Adipose tissue (tissue), 3 donors: Measurements from ENCODE around the gene ARHGAP26. TPM values are rescaled to one million over a fixed set of nuclear protein-coding genes. Genes with fewer than 3 reads are reported as not detected.

Source experiments
- H3K27ac ChIP-seq: one replicate; pipeline ENCODE4 v1.5.1; 2013; ENCODE audit warnings: low read depth, low read length
- WGBS, 3 donors: extraction: QIAGEN DNeasy Blood & Tissue Kit; methylation state at CpG; one replicate each; pipeline ENCODE4 v1.1.7; 2013; 5-methylcytosine and 5-hydroxymethylcytosine counted together
- polyA plus RNA-seq, 3 donors: library from polyadenylated mRNA; stranded (reverse); fragments of 200-250 nt; gene quantifications; one replicate each; pipeline ENCODE4 v1.2.3, GENCODE V29; 2013
- donor health status: healthy with polysubstance abuse.
- donor health status: Bipolar disorder and iron deficiency.
- donor health status: healthy.

ARHGAP26 gene
- polyA plus RNA-seq, 3 donors, result 2.3 to 8.3 (median 6.5) TPM

DNA sequence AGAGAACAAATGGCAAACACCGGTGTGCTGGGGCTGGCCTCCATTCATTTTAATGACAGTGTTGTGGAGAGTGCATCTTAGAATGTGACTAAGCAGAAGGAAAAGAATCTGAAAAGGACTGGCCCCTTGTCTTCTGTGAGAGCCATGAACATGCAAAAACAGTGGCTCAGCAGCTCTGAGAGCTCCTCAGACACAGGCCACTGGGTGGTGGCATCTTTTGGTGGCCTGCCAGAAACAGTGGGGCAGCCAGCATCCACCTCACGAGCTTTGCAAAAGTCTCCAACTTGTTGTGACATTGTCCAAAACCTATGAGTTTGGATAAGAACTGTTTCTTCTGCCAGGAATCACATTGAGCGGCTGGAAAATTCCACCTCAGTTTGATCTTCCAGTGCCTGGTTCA is 399.9 kb downstream of the ARHGAP26 start:
- 85 to 99% (median 89%) methylated on average over 3 of the region's 3 CpGs for WGBS, 3 donors
- H3K27ac ChIP-seq, result no peak overlapping the region

DNA sequence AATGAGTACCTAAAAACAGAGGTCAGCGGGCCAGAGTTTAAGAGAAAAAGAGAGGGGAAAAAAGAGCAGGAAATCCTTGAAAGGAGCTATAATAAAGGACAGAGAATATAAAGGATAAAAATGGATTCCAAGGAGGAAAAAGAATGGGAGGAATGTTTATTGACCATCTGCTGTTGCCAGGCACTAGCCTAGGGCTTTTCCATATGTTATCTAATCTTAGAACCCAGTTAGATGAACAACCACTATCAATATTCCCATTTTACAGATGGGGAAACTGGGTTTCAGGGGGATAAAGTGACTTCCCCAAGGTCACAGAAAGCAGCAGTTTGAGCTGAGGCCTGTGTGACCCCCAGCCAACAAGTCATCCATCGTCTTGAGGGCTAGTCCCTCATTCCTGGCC is 400.8 kb downstream of the ARHGAP26 start:
- no peak overlapping the region for H3K27ac ChIP-seq
- WGBS, 3 donors, result 88 to 97% (median 96%) methylated on average over 2 of the region's 2 CpGs

DNA sequence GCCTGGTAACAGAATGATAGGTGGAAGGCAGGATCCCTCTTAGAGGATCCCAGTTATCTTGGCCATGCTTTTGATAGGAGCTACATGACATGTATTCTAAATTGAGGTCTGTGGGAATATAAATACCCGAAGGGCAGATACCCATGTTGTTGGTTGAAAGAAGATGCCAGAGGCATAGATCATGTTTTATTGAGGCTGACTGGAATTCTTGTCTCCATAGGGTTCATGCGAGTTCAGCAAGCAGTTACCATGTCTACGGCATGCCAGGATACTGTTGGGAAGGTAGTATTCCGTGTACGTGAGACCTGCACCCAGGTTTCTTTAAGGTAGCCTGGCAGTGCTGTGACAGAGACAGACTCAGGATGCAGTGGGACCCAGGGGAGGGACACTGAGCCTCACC is 402.6 kb downstream of the ARHGAP26 start:
- no peak overlapping the region for H3K27ac ChIP-seq
- WGBS, 3 donors, result 97 to 100% (median 97%) methylated on average over 5 of the region's 5 CpGs

DNA sequence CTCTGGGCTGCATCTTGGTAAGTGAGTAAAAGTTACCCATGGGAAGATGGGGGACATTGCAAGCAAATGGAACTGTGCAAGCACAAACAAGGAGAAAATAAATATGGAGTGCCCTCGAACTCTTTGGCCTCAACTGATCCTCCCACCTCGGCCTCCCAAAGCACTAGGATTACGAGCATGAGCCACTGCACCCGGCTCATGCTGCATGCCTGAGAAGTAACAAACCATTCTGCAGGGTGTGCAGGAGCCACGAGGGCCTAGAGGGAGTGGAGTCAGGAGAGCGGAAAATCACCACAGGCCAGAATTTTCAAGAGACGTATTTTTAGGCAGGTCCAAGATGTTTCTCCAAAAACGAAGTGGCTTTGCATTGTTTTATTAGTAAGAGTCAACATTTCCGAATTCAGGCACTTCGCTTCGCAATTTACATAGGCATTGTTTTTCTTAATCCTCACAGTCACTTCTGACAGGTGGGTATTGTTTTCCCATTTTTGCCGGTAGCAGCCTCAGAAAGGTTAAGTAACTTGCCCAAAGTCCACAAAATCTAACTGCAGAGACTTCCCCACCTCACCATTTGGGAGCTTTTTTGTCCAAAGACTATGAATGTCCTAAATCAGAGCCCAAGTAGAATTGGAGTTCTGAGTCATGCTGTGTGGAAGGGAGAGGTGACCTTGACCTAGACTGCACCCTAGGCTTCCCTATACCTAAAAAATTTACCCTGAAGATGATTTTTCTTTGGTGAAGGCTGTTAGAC is 403.1 kb downstream of the ARHGAP26 start:
- 96 to 98% (median 96%) methylated on average over 12 of the region's 12 CpGs for WGBS, 3 donors
- no peak overlapping the region for H3K27ac ChIP-seq

DNA sequence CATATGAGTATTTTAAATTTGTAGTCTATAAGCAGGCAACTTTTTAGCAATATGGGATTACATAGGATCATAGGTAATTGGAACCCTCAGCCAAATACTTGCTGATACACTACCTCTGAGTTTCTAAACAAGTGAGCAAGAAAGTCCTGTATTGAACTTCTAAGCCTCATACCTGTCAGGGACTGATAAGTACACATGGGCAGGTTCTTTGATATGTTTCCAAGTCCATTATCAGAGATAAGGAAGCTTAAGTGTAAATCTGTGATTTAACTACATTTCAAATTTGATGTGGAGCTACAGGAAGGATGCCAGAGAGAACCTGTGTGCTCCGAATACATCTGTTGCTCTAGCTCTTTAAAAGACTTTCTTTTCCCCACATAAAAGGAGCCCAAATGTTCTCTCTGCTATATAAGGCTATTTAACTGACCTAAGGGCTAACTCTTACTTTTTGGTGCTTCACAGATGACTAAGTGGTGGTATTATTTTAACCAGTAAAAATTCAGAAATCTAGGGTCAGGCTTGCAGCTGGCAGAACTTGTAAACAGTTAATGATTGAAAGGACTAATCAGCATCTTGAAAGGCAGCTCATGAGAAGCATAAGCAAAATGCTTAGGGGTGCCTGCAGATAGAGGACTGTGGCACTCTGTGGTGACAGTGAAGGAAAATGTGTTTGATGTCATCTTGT is 404.7 kb downstream of the ARHGAP26 start:
- WGBS, 3 donors, result 25 to 73% (median 72%) methylated on average over 1 of the region's 1 CpG
- no peak overlapping the region for H3K27ac ChIP-seq

DNA sequence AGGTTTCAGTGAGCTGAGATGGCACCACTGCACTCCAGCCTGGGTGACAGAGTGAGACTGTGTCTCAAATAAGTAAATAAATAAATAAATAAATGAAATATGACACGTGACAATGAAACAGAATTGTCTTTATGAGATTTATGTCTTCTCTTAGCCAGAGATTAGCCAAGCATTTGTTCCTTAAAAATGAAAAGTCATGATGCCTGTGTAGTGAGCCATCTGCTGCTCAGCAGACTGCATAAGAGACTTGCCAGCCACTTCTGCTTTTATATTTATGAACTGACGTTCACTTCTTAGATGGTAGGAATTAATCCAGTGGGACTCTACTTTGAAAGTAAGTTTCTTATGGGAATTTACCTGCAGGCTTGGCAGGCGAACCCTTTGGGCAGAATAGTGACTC is 405.9 kb downstream of the ARHGAP26 start:
- WGBS, 3 donors, result 59 to 85% (median 64%) methylated on average over 3 of the region's 3 CpGs
- no peak overlapping the region for H3K27ac ChIP-seq

DNA sequence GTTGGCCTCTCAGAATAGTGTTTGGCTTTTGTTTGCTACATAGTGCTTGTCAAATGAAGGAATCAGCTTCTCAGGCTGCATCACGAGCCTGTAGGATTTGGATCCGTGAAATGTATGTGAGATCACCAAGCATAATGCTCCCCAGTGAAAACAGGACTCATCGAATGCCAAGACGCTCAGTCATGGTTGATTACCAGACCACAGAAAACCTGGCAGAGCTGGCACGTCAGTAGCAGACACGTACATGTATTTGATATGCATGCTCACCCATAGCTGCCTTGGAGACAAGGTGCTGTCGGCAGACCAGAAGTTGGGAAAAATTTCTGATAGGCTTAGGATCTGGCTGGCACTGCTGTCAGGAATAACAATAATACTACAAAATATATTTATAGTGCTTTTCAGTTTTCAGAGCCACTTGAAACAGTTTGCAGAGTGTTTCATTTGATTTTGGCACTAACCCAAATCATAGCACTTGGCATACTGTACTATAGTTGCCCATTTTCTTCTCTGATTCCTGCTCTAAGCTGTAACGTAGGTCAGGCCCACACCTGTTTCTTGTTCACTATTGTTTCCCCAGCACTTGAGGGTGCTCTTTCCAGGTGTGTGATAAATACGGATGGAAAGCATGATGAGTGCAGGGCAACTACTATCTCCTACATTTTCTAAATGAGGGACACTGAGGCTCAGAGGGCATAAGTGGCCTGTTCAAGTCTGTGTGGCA is 407.2 kb downstream of the ARHGAP26 start:
- H3K27ac ChIP-seq, result no peak overlapping the region
- WGBS, 3 donors, result 83 to 95% (median 86%) methylated on average over 9 of the region's 9 CpGs

DNA sequence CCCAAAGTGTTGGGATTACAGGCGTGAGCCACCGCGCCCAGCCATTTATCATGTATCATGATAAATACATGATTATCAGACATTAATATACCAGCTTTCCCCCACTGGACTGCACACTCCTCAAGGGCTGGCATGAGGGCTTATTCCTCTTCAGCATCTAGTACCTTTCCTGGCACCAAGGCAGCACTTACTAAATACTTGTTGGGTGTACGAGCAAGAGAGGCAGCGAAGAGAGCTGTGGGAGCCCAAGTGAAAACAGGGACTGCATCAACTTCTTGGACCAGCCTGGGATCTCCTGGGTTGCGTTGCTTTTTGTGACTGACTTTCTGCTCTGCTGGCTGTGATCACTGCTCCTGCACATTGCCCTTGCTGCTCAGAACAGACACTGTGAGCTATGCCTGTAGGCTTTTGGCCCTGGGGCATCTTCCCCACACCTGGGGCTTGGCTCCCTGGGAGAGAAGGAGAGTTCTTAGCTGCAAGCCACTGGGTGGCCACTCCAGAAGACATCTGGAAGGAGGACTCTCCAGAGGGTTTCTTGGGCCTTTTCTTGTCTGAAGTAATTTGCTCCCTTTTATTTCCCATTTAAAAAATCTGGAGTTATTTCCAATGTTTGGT is 409.1 kb downstream of the ARHGAP26 start:
- H3K27ac ChIP-seq, result no peak overlapping the region
- WGBS, 3 donors, result 90 to 96% (median 95%) methylated on average over 6 of the region's 6 CpGs

DNA sequence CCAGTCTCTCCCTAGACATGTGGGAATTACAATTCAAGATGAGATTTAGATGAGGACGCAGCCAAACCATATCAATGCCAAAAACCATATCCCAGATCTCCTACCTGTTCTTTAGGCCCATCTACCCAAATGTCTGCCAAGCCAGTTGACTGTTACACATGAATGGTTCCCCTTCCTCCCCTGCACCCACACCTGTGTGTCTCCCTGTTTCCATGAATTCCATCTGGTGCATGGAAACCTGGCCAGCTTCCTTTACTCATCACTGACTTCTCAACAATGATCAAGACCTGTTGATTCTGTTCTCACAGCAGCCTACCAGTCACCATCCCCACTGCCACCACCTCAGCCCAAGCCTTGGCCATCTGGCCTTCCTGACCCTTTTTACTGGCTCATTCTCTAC is 410.6 kb downstream of the ARHGAP26 start:
- 94 to 100% (median 100%) methylated on average over 1 of the region's 1 CpG for WGBS, 3 donors

DNA sequence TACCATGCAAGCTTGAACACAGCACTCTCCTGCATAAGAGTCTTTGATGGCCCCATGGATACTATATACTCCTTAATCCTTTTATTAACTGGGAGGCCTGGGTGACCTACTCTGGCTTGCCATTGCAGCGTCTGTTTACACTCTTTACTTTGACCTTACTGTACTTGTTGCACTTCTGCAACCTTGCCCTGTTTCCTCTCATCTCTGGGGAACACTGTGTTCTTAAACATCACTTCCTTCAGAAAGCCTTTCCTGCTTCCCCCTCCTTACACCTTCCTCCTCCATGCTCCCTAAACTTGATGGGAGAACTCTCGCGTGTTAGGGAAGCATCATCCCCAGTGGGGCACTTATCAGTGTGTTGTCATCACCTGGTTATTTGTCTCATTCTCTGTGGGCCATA is 411.0 kb downstream of the ARHGAP26 start:
- H3K27ac ChIP-seq, result no peak overlapping the region
- 61 to 90% (median 66%) methylated on average over 3 of the region's 3 CpGs for WGBS, 3 donors

More for the DNA sequence above, 410.6 kb downstream of the ARHGAP26 start:
- no peak overlapping the region for H3K27ac ChIP-seq

DNA sequence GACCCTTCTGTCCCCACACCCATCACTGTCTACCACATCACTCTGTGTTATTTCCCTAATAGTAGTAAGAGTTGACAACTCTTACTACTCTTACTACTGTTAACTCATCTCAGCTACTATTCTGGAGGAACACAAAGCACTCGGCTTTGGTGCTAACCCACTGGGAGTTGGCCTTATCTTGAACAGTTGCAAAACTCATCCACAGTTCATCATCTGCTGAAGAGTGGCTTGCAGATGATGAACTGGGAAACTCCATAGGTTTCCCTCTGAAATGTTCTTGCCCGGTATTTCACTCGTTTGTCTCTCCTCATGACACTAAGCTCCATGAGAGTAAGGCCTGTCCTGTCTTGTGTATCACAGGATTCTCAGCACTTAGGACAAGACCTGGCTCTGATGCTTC is 411.9 kb downstream of the ARHGAP26 start:
- no peak overlapping the region for H3K27ac ChIP-seq
- 79 to 91% (median 83%) methylated on average over 3 of the region's 3 CpGs for WGBS, 3 donors

DNA sequence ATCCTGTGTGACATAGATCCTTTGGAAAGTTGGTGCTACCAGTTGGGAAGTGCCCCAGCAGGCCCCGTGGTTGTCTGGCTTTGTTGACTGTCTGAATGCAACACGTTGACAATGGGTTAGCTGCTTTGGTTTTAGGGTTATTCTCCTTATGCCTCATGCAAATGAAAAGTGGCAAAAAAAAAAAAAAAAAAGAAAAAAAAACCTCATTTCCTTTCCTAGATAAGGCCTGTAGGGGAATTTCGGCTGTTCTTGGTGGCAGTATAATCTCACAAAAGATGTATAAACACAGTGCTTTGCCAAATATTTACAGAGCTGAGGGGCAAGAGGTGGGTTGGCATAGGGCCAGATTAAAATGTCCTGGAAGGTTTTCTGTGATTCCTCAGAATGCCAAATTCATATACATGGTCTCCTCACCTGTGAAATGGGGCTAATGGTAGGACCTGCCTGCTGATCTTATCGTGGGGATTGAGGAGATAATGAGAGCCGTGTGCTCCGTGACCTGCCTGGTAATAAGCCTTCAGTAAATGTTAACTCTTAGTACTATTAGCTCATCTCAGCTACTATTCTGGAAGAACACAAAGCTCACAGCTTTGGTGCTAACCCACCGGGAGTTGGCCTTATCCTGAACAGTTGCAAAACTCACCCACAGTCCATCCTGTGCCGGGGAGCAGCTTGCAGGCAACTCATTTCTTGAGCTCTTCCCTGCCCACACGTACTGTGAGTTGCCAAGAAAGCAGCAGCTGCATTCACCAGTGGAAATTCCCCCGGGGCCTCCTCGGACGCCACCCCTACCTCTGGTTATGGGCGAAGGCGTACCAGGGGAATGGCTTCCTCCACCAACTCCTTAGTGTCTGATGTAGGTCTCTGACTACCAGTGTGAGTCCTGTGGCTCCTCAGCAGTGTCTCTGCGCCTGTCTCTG is 413.0 kb downstream of the ARHGAP26 start:
- 47 to 57% (median 51%) methylated on average over 15 of the region's 15 CpGs for WGBS, 3 donors
- H3K27ac ChIP-seq, result no peak overlapping the region

DNA sequence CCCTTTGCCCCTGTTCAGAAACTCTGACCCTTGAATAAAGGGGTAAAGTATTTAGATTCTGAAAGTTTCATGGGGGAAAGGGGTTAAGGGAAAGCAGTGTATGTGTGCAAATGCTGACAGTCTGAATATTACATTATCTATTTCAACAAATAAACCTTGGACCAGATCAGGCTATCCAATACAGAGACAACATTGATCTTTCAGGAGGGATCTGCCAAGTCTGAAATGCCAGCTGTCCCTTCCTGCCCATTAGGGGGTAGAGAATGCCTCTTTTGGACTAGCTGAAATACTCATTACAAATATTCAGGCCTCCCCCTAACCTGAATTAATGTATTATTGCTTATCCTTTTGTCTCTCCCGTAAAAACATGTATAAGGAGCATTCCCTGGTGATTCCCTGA is 413.8 kb downstream of the ARHGAP26 start:
- 76 to 100% (median 100%) methylated on average over 1 of the region's 1 CpG for WGBS, 3 donors
- H3K27ac ChIP-seq, result no peak overlapping the region

DNA sequence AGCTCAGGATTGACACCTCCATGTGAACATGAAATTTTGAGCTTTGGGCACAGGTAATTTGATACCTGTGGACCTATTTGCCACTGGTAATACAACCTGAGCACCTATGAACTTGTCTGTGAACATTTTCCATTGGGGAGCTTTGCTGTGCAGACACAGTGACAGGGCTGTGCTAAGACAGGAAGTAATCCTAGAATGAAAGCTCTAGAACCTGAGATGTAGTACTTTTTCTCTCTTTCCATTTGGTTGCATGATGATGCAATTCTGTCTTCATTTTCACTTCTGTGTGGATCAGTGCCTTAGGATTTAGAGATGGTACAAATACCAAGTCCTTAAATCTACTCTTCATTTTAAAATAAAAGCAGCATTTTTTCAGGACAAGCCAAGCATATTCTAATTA is 416.4 kb downstream of the ARHGAP26 start:
- no peak overlapping the region for H3K27ac ChIP-seq

DNA sequence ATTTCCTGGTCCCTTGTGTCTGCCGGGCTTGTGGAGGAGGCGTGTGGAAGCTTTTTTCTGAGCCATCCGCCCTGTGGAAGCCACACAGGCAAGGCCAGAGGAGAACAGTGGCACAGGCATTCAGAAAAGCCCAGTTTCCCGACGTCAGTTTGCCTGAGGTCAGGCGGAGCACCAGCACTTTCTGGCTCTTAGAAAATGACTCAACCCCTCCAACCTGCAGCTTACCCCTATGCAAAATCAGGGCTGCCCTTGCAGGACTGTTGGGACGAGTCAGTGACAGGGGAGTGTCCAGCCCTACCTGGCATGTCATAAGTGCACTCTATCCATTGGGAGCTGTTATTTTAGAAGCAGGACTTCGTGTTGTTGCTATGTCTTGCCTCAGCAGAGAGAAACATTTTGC is 417.3 kb downstream of the ARHGAP26 start:
- 78 to 87% (median 82%) methylated on average over 8 of the region's 8 CpGs for WGBS, 3 donors

DNA sequence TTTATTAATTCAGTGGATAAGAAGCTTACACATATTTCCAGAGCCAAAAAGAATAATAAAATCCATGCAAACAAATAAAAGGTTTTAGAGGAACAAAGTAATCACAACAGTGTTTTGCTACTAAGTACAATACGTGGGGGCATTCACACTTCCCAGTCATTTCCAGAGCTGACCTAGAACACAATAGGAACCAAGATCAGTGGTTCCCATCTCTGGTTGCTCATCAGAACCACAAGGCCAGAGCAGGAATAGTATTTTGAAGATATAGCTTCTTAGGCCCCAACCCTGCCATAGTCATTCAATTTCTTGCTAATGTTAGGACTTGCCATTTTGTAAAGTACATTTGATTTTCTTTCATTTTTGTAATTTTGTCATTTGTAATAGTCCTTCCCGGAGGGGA is 417.9 kb downstream of the ARHGAP26 start:
- WGBS, 3 donors, result 94 to 96% (median 95%) methylated on average over 2 of the region's 2 CpGs
- no peak overlapping the region for H3K27ac ChIP-seq

More for the DNA sequence above, 417.3 kb downstream of the ARHGAP26 start:
- no peak overlapping the region for H3K27ac ChIP-seq

DNA sequence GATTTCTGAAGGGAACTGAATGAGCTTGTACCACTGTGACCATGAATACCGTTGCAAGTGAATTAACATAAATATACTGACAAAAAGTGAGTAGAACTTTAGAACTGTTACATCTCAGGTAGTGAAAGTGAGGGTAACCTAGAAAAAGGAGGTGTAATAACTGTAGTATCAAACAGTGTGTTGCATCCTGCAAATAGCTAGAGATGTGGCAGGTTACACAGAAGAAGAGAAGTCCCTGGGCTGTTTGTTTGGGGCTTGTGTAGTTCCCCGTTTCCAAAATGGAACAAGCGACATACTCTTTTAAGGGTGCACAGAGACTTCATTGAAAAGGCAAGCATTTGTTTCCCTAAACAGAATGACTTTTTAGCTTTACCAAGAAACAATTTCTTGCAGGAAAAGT is 418.5 kb downstream of the ARHGAP26 start:
- 79 to 88% (median 80%) methylated on average over 3 of the region's 3 CpGs for WGBS, 3 donors
- H3K27ac ChIP-seq, result no peak overlapping the region

DNA sequence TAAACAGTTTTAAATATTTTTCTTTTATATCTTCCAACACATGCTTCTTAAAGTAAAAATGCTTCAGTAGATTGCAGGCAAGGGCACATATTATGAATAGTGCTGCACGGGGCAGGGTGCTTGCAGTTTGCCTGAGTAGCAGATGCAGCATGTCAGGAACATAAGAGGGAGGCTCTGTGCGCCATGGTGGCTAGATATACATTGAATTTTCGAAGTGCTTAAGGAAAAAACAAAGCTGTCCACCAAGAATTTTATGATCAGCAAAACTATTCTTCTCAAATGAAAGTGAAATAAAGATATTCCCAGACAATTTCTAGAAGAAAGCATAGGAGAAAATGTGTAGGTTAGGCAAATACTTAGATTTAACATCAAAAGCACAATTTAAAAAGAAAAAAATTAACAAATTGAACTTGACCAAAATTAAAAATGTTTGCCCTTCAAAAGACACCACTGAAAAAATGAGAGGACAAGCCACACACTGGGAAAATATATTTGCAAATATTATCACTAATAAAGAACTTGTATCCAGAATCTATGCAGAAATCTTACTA is 420.2 kb downstream of the ARHGAP26 start:
- WGBS, 3 donors, result 95 to 98% (median 97%) methylated on average over 3 of the region's 3 CpGs

More for the DNA sequence above, 420.2 kb downstream of the ARHGAP26 start:
- H3K27ac ChIP-seq, result no peak overlapping the region
